Subcutaneous adipose tissue (tissue), 4 donors: ENCODE measurements around the gene HRK. TPM values are rescaled to one million over a fixed set of nuclear protein-coding genes. Genes with fewer than 3 reads are reported as not detected.

Source experiments
- total RNA-seq, 4 donors: library from RNA; depleted of rRNA; stranded (reverse); fragments of >200 nt; gene quantifications; one replicate each; pipeline ENCODE4 v1.1.0, GENCODE V29; 2016
- TF ChIP-seq, protein P1 (sequence below): fragments of 450-650 bp; IDR thresholded peaks from one replicate; pipeline ENCODE4 v1.5.1; 2016; ENCODE audit warnings: low read depth, mild to moderate bottlenecking, control low read depth, antibody characterized with exemption, moderate library complexity

The HRK gene
- total RNA-seq, 4 donors from 2014 or later, result 0.17 to 0.22 TPM; not detected in 2

DNA sequence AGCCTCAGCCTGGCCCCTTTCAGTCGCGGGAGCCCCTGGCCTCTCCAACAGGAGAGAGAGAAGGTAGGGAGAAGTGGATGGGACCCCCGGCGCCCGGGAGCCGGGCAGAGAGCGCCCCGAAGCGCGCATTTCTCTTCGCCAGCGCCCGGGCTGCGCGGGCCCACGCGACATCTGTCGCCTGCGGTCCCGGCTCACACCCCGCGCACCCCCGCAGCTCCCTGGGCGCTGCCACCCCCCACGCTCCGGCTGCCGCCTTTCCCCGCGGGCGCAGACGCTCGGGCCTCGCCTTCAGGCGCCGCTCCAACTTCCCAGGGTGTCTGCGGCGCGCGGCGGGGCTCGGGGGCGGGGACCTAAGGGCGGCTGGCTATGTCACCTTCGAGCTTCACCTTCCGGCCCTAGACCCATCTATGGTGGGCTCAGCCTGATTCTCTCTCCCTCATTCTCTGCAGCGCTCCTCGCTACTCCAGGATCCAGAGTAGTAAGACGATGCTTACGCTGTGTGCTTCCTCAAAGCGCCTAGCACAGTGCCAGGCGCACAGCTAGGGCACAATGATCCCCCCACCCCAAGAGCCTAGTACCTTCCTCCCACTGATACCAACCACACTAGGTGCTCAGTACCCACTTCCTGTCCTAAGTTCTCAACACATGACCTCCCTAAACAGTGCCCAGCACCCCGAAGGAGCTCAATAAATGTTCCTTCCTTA lies 1.6 kb downstream of the HRK start:
- TF ChIP-seq, protein P1, sequence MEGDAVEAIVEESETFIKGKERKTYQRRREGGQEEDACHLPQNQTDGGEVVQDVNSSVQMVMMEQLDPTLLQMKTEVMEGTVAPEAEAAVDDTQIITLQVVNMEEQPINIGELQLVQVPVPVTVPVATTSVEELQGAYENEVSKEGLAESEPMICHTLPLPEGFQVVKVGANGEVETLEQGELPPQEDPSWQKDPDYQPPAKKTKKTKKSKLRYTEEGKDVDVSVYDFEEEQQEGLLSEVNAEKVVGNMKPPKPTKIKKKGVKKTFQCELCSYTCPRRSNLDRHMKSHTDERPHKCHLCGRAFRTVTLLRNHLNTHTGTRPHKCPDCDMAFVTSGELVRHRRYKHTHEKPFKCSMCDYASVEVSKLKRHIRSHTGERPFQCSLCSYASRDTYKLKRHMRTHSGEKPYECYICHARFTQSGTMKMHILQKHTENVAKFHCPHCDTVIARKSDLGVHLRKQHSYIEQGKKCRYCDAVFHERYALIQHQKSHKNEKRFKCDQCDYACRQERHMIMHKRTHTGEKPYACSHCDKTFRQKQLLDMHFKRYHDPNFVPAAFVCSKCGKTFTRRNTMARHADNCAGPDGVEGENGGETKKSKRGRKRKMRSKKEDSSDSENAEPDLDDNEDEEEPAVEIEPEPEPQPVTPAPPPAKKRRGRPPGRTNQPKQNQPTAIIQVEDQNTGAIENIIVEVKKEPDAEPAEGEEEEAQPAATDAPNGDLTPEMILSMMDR, result no peak

DNA sequence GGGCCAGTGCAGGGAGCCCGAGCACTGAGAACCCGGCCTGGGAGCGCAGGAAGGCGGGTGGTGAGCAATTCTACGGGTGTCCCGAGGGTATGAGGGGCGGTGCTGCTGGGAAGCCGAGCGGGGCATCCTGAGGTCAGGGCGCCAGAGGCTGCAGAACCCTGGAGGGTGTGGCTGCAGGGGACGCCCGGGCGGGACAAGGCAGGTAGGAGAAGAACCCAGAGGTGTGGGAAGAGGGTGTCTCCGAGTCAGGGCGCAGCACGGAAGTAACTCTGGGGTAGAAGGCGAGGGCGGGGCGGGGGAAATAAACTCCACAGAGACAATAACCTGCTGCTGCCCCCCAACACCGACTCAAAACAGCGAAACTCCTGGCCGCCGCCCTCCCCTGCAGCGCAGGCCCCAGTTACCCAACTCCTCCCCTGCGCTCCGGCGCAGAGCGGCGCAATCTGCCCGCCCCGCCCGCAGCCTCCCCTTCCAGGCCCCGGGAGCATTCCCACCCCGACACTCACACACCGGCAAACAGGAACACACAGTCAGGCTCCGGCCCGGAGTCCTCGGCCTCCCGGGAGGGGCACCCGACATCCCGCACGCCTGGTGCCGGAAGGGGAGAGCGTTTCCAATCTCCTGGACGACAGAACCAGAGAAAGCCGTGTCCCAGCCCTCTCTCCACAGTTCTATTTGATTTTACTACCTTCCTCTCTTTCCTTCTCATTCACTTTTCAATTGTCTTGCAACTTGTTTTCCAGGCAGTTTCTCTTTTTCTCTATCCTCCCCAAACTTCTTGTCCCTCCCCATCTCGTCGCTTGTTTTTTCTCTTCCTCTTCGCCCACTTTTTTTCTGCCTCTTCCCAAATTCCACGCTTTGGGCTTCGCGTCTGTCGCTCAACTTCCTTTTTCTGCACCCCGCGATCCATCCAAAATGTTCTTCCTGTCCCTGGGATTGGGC lies 2.4 kb downstream of the HRK start:
- TF ChIP-seq, protein P1, result no peak

DNA sequence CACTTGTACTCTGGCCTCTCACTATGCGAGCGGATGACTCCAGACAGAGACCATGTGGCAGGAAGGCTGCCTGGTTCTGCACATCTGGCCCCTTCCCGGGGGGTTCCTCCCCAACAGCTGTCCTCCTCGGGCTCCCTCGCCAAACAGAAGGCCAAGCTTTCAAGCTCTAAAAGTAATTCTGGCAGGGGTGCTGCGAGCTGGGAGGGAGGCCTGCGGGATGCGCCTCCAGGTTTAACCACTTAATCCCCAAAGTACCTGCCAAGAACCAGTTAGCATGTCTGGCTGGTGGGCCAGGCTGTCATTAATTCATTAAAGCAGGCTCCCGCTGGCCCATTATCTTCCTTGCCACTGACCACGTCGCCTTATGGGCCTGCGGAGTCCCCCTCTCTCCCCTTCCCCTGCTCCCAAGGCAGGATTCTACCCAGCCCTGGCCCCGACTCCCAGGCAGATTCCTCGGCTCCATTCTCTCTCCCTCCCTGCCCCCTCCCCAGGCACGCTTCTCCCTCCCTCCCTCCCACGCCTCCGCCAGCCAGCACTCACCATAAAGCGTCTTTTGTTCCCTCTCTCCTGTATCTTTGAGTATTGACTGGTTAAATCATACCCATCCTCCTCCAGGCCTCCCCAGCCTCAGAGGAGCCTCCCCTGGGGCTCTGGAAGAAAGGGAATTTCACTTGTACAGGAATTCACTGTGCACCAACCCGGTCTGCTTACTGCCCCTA lies 4.9 kb downstream of the HRK start:
- TF ChIP-seq, protein P1, result no peak

DNA sequence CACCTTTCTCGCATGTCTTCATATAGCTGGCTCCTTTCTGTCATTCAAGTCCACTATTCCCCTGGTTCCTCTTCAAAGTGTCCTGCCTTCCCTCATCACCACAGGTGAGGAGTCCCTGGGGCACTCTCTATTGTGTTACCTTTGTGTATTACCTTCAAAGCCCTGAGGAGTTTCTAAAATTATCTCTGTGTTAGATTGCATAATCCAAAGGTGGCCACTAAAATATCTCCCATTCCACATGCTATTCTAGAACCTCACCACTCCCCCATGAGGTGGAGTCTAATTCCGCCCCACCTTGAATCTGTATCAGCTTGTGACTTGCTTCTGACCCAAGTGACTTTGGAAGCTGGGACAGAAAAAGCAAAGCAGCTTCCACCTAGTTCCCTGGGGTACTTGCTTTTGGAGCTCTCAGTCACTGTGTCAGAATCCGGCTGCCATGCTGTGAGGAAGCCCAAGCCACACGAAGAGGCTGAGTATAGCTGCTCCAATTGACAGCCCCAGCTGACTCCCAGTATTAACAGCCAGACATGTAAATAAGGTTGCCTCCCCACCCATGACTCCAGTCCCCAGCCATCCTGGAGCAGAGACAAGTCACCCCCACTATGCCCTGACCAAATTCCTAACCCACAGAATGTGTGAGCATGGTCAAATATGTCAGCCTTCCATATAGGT lies 6.8 kb downstream of the HRK start:
- TF ChIP-seq, protein P1, result no peak

DNA sequence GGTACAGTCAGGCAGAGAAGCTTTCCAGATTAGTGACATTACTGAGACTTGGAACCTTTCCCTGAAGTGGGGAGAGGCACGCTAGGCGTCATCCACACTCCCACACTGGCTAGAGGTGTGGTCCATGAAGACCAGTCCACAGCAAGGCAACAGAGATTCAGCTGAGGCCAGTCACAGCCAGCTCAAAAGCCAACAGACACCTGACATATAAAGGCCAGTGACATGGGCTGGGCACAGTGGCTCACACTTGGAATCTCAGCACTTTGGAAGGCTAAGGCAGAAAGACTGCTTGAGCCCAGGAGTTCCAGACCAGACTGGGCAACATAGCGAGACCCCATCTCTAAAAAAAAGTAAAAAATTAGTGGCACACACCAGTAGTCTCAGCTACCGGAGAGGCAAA lies 10.9 kb downstream of the HRK start:
- TF ChIP-seq, protein P1, result no peak

DNA sequence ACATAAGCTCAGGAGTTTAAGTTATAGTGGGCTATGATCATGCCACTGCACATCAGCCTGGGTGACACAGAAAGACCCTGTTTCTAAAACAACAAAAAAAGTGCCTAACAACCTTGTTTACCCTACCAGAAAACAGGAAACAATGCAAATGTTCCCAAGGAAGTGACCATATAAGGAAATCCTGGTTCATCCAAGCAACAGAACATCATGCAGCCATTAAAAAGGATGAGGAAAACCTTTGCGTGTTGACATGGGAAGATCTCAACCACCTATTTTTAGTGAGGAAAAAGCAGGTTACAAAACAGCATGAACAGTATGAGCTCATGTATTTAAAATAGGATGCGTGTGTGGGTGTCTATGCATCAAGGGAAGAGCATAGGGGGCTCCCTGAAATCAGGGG lies 13.7 kb downstream of the HRK start:
- TF ChIP-seq, protein P1, result no peak
